Measurements from ENCODE around the gene SNAPC2. TPM values are rescaled to one million over a fixed set of nuclear protein-coding genes. Genes with fewer than 3 reads are reported as not detected.
"Not testable (repeated sequence)": the region's sequence is repeated elsewhere in the genome, so short reads cannot be mapped to it uniquely, and the experiment has no call there.

Gene SNAPC2
- total and polyA plus RNA-seq, 2 experiments from 2014 or later: 33.7 to 47.2 TPM

- Histone ChIP-seq H3K4me1 (ENCODE audit: insufficient read depth) (0 out of 2 replicates have a peak, but pooled peaks cover 3% of the 10 kb centered on the region), H3F3A (ENCODE audit: insufficient read depth) (no peaks in the 10 kb centered on the region), H3K27ac (no peak overlapping the region), H3K9ac (no peak overlapping the region), H2AFZ (no peak overlapping the region), H3K4me3 (no peak overlapping the region), H3K79me2 (ENCODE audit: insufficient read depth) (no peaks in the 10 kb centered on the region), H4K20me1 (ENCODE audit: insufficient read depth) (no peaks in the 10 kb centered on the region), H3K9me3 (ENCODE audit: low read depth) (no peaks in the 10 kb centered on the region), H3K36me3 (ENCODE audit: low read depth) (no peaks in the 10 kb centered on the region), H3K27me3 (replicated peaks; ENCODE audit: insufficient read depth) (no peaks in the 10 kb centered on the region), H3K9me2 (ENCODE audit: insufficient read depth) (no peaks in the 10 kb centered on the region), H3K4me2 (ENCODE audit: unreplicated experiment) (no peak overlapping the region)
- TF ChIP-seq EZH2phosphoT487 (IDR thresholded peaks at IDR 0.05; ENCODE audit: insufficient read depth, low read depth) (no peak), EZH2 (IDR thresholded peaks at IDR 0.05; ENCODE audit: insufficient read depth, poor library complexity, severe bottlenecking) (no peak)
- in situ Hi-C loops (cut with MboI): no loop called here
- WGBS, 2 experiments (ENCODE audit: low coverage in 1 of 2, low lambda C conversion rate in 2 of 2, missing lambda C conversion rate in 2 of 2): 76 to 79% methylated on average over 7 of the region's 7 CpGs
- no peak for DNase-seq
These were observed 33.4 kb downstream of the SNAPC2 start for GRCh38 chr19:7953576-7953975.

- Histone ChIP-seq H3K27me3 (replicated peaks; ENCODE audit: insufficient read depth) (no peaks in the 10 kb centered on the region), H3K9me2 (ENCODE audit: insufficient read depth) (no peaks in the 10 kb centered on the region), H3K27ac (no peak overlapping the region), H3K36me3 (ENCODE audit: low read depth) (0 out of 2 replicates have a peak, but pooled peaks cover 2% of the 10 kb centered on the region), H3K4me2 (ENCODE audit: unreplicated experiment) (no peak overlapping the region), H2AFZ (no peak overlapping the region), H3K4me3 (no peak overlapping the region), H3K79me2 (ENCODE audit: insufficient read depth) (no peaks in the 10 kb centered on the region), H4K20me1 (ENCODE audit: insufficient read depth) (no peaks in the 10 kb centered on the region), H3K9me3 (ENCODE audit: low read depth) (no peaks in the 10 kb centered on the region), H3F3A (ENCODE audit: insufficient read depth) (no peaks in the 10 kb centered on the region), H3K4me1 (ENCODE audit: insufficient read depth) (0 out of 2 replicates have a peak, but pooled peaks cover 3% of the 10 kb centered on the region), H3K9ac (no peak overlapping the region)
- in situ Hi-C loops (cut with MboI): no loop called here
- WGBS, 2 experiments (ENCODE audit: low coverage in 1 of 2, low lambda C conversion rate in 2 of 2, missing lambda C conversion rate in 2 of 2): 84 to 88% methylated on average over 11 of the region's 11 CpGs
- DNase-seq: no peak
- TF ChIP-seq EZH2phosphoT487 (IDR thresholded peaks at IDR 0.05; ENCODE audit: insufficient read depth, low read depth) (no peak), EZH2 (IDR thresholded peaks at IDR 0.05; ENCODE audit: insufficient read depth, poor library complexity, severe bottlenecking) (no peak)
These were observed 35.6 kb downstream of the SNAPC2 start for GRCh38 chr19:7955696-7956095.

GRCh38 chr19:7959211-7959610 is 39.1 kb downstream of the SNAPC2 start:
- H3K9me3 ChIP-seq (ENCODE audit: low read depth): no peaks in the 10 kb centered on the region
- H4K20me1 ChIP-seq (ENCODE audit: insufficient read depth): no peaks in the 10 kb centered on the region
- H2AFZ ChIP-seq: no peak overlapping the region
- no peak overlapping the region for H3K27ac ChIP-seq
- H3K27me3 ChIP-seq (replicated peaks; ENCODE audit: insufficient read depth): no peaks in the 10 kb centered on the region
- in situ Hi-C loops (cut with MboI): no loop called here
- DNase-seq: no peak
- H3K9ac ChIP-seq: no peak overlapping the region
- 68 to 73% methylated on average over 6 of the region's 6 CpGs for WGBS, 2 experiments (ENCODE audit: low coverage in 1 of 2, low lambda C conversion rate in 2 of 2, missing lambda C conversion rate in 2 of 2)
- no peaks in the 10 kb centered on the region for H3K9me2 ChIP-seq (ENCODE audit: insufficient read depth)
- no peaks in the 10 kb centered on the region for H3K79me2 ChIP-seq (ENCODE audit: insufficient read depth)
- H3K4me1 ChIP-seq (ENCODE audit: insufficient read depth): no peaks in the 10 kb centered on the region
- peaks cover 9% of the 10 kb centered on the region; the same call in 1 of the 2 replicates for H3K36me3 ChIP-seq (ENCODE audit: low read depth)
- H3K4me2 ChIP-seq (ENCODE audit: unreplicated experiment): no peak overlapping the region
- TF ChIP-seq EZH2phosphoT487 (IDR thresholded peaks at IDR 0.05; ENCODE audit: insufficient read depth, low read depth) (no peak), EZH2 (IDR thresholded peaks at IDR 0.05; ENCODE audit: insufficient read depth, poor library complexity, severe bottlenecking) (no peak)
- H3F3A ChIP-seq (ENCODE audit: insufficient read depth): no peaks in the 10 kb centered on the region
- H3K4me3 ChIP-seq: no peak overlapping the region

GRCh38 chr19:7961082-7961481 is 40.9 kb downstream of the SNAPC2 start:
- in situ Hi-C loops (cut with MboI): loop anchor here (10.0 kb wide), 1 partner anchor 284 kb away; no protein-coding TSS in a partner anchor
- not testable (repeated sequence) for H3K4me2 ChIP-seq (ENCODE audit: unreplicated experiment); H3F3A ChIP-seq (ENCODE audit: insufficient read depth); H3K9ac ChIP-seq; DNase-seq; H3K9me3 ChIP-seq (ENCODE audit: low read depth); H3K4me1 ChIP-seq (ENCODE audit: insufficient read depth); H3K79me2 ChIP-seq (ENCODE audit: insufficient read depth); H3K4me3 ChIP-seq; H3K27ac ChIP-seq; H4K20me1 ChIP-seq (ENCODE audit: insufficient read depth); H3K9me2 ChIP-seq (ENCODE audit: insufficient read depth); H2AFZ ChIP-seq; H3K27me3 ChIP-seq (replicated peaks; ENCODE audit: insufficient read depth)
- WGBS, 2 experiments (ENCODE audit: low coverage in 1 of 2, low lambda C conversion rate in 2 of 2, missing lambda C conversion rate in 2 of 2): 88 to 91% methylated on average over 4 of the region's 4 CpGs
- peaks cover 12% of the 10 kb centered on the region; the same call in 1 of the 2 replicates for H3K36me3 ChIP-seq (ENCODE audit: low read depth)
